Astrocyte of the spinal cord (primary cell): ENCODE data around the gene IZUMO1.

Source experiments
- DNase-seq: peaks from one replicate; pipeline ENCODE4 v3.0.0; 2011; ENCODE audit warnings: low read depth, low spot score
- H3K4me3 ChIP-seq: 2 replicates; pipeline ENCODE4 v1.5.1; 2011; ENCODE audit warnings: low read depth, mild to moderate bottlenecking, low read length, moderate library complexity
- CTCF ChIP-seq: IDR thresholded peaks from 2 replicates; pipeline ENCODE4 v1.5.1; 2012; ENCODE audit warnings: low read depth, mild to moderate bottlenecking, low read length, inconsistent platforms
- in situ Hi-C: cut with HindIII; loops from 2 replicates; pipeline ENCODE4 v1.10.0; 2017; ENCODE audit warnings: low sequenced_read_pairs

IZUMO1 gene

GRCh38 chr19:48724796-48725753, 21.6 kb downstream of the IZUMO1 start:
- no peak for TF ChIP-seq CTCF
- DNase-seq, result peak; percentile 90
- in situ Hi-C loops, result no loop called here
- no peak overlapping the region for H3K4me3 ChIP-seq

- in situ Hi-C loops, result no loop called here
- no peak for DNase-seq
- H3K4me3 ChIP-seq, result no peak overlapping the region
- TF ChIP-seq CTCF, result no peak
These were observed 24.5 kb downstream of the IZUMO1 start for GRCh38 chr19:48722196-48722708.

- H3K4me3 ChIP-seq, result peak overlapping the region; percentile 49
- no peak for TF ChIP-seq CTCF
- in situ Hi-C loops, result no loop called here
- DNase-seq, result peak; percentile 99
These were observed 26.0 kb downstream of the IZUMO1 start for GRCh38 chr19:48720613-48721296.

- in situ Hi-C loops, result no loop called here
- DNase-seq, result no peak
- no peak for TF ChIP-seq CTCF
These were observed 26.5 kb downstream of the IZUMO1 start for GRCh38 chr19:48720251-48720612.

GRCh38 chr19:48719263-48720171, 27.2 kb downstream of the IZUMO1 start, which contains the start of gene MAMSTR:
Gene MAMSTR, minus strand, starts transcription at chr19:48719725. Its CDS starts 694 bp downstream, at chr19:48719031.
- TF ChIP-seq CTCF, result no peak
- H3K4me3 ChIP-seq, result peak within 1 kb of the TSS; percentile 49
- DNase-seq, result no peak
- in situ Hi-C loops, result no loop called here

More at GRCh38 chr19:48720251-48720612, 26.5 kb downstream of the IZUMO1 start:
- H3K4me3 ChIP-seq, result no peak overlapping the region
